Keratinocyte (primary cell): ENCODE data around the gene MEGF11. TPM values are rescaled to one million over a fixed set of nuclear protein-coding genes. Genes with fewer than 3 reads are reported as not detected.

Source experiments
- DNase-seq: peaks from one replicate; pipeline ENCODE4 v3.0.0-alpha.2; 2011; ENCODE audit warnings: low read depth, missing footprints, low spot score
- FAIRE-seq: peaks from 2 replicates; lab custom pipeline; 2011; peaks lifted over from hg19 to GRCh38; lab: Jason Lieb, UNC
- H2AFZ ChIP-seq: 2 replicates; pipeline ENCODE4 v1.6.0; 2012; ENCODE audit warnings: low read length, control low read depth, inconsistent platforms; ENCODE audit not compliant: control insufficient read depth
- H3K27ac ChIP-seq: 2 replicates; pipeline ENCODE4 v1.5.1; 2011; ENCODE audit warnings: low read length; ENCODE audit not compliant: control insufficient read depth, insufficient read depth
- H3K27me3 ChIP-seq: 3 replicates; pipeline ENCODE4 v1.6.0; 2011; ENCODE audit warnings: low read length; ENCODE audit not compliant: control insufficient read depth, insufficient read depth; ENCODE audit errors: extremely low read depth
- H3K36me3 ChIP-seq, 2 experiments: 2 replicates in 1 of 2; 3 replicates in 1 of 2; pipeline ENCODE4 v1.5.1; 2011; ENCODE audit warnings: low read length in 2 of 2, mild to moderate bottlenecking in 1 of 2; ENCODE audit not compliant: control insufficient read depth in 2 of 2, insufficient read depth in 2 of 2; ENCODE audit errors: extremely low read depth in 1 of 2
- H3K4me1 ChIP-seq: 3 replicates; pipeline ENCODE4 v1.5.1; 2011; ENCODE audit warnings: low read length; ENCODE audit not compliant: control insufficient read depth, insufficient read depth; ENCODE audit errors: extremely low read depth
- H3K4me2 ChIP-seq: 3 replicates; pipeline ENCODE4 v1.6.0; 2011; ENCODE audit warnings: low read depth, low read length; ENCODE audit not compliant: control insufficient read depth, insufficient read depth; ENCODE audit errors: extremely low read depth
- H3K4me3 ChIP-seq, 3 experiments: fragments of 200-600 bp in 1 of 3; sonication (generic) in 1 of 3; 2 replicates in 2 of 3; 3 replicates in 1 of 3; pipeline ENCODE4 v1.5.1; 2011 to 2016; ENCODE audit warnings: low read length in 3 of 3, mild to moderate bottlenecking in 3 of 3, control low read depth in 2 of 3, inconsistent platforms in 1 of 3, low read depth in 1 of 3, mixed read lengths in 1 of 3, mixed run types in 1 of 3, moderate library complexity in 1 of 3; ENCODE audit not compliant: control insufficient read depth in 2 of 3, insufficient read depth in 2 of 3; ENCODE audit errors: extremely low read depth in 1 of 3
- H3K79me2 ChIP-seq: 2 replicates; pipeline ENCODE4 v1.6.0; 2012; ENCODE audit warnings: low read length; ENCODE audit not compliant: control insufficient read depth, insufficient read depth
- H3K9ac ChIP-seq: 3 replicates; pipeline ENCODE4 v1.6.0; 2011; ENCODE audit warnings: low read length; ENCODE audit not compliant: control insufficient read depth, insufficient read depth; ENCODE audit errors: extremely low read depth
- H3K9me1 ChIP-seq: 3 replicates; pipeline ENCODE4 v1.6.0; 2011; ENCODE audit warnings: low read length; ENCODE audit not compliant: control insufficient read depth, insufficient read depth; ENCODE audit errors: extremely low read depth
- H3K9me3 ChIP-seq: 2 replicates; pipeline ENCODE4 v1.5.1; 2012; ENCODE audit warnings: low read depth, low read length; ENCODE audit not compliant: control insufficient read depth
- H4K20me1 ChIP-seq: 3 replicates; pipeline ENCODE4 v1.6.0; 2011; ENCODE audit warnings: low read length; ENCODE audit not compliant: control insufficient read depth, insufficient read depth; ENCODE audit errors: extremely low read depth
- CTCF ChIP-seq, 3 experiments: IDR thresholded peaks in 1 of 3; conservative IDR thresholded peaks in 1 of 3; optimal IDR thresholded peaks in 1 of 3; 2 replicates in 2 of 3; 3 replicates in 1 of 3; pipeline versions ENCODE3 to v1.5.1; 2011; ENCODE audit warnings: low read length in 3 of 3, mild to moderate bottlenecking in 3 of 3, moderate library complexity in 2 of 3, control low read depth in 1 of 3, inconsistent platforms in 1 of 3; ENCODE audit not compliant: insufficient read depth in 2 of 3; ENCODE audit errors: extremely low read depth in 1 of 3
- EZH2 ChIP-seq: IDR thresholded peaks from one replicate; pipeline ENCODE4 v1.6.1; 2012; ENCODE audit warnings: inconsistent platforms, mild to moderate bottlenecking, low read length, moderate library complexity
- dilution Hi-C: fragments of 300-500 bp; cut with MboI; formaldehyde crosslinking; loops from one replicate; pipeline ENCODE4 v1.7.0; 2020; ENCODE audit warnings: low sequenced_read_pairs; ENCODE audit not compliant: extremely low pct_ligation_motif_present
- polyA plus RNA-seq, 5 experiments: library from polyadenylated mRNA; depleted of rRNA in 3 of 5; stranded (reverse) in 3 of 5; stranded (forward) in 1 of 5; unstranded in 1 of 5; fragments of >200 nt; gene quantifications; 1 replicate in 1 of 5; 2 replicates in 3 of 5; 3 replicates in 1 of 5; pipeline versions ENCODE4 v1.2.1 to v1.2.3, GENCODE V29; 2011 to 2012; ENCODE audit warnings: missing spikeins in 2 of 5, low read depth in 1 of 5, low replicate concordance in 1 of 5

Gene MEGF11
- polyA plus RNA-seq, 1 donor (not counting 4 experiments of a cell fraction or from before 2014, with no cell fraction given), result not detected

GRCh38 chr15:66049353-66049752, 204.2 kb downstream of the MEGF11 start:
- Histone ChIP-seq H3K4me1 (no peaks in the 10 kb centered on the region), H3K27ac (no peak overlapping the region), H3K9ac (no peak overlapping the region), H2AFZ (no peak overlapping the region), H3K36me3 (no peaks in the 10 kb centered on the region), H3K27me3 (peaks cover 5% of the 10 kb centered on the region), H4K20me1 (no peaks in the 10 kb centered on the region), H3K9me3 (no peaks in the 10 kb centered on the region), H3K4me2 (no peak overlapping the region), H3K4me3 (no peak overlapping the region), H3K9me1 (no peaks in the 10 kb centered on the region), H3K79me2 (no peaks in the 10 kb centered on the region)
- TF ChIP-seq CTCF (optimal IDR thresholded peaks at IDR 0.05 in 1 of 3, IDR thresholded peaks at IDR 0.05 in 1 of 3, conservative IDR thresholded peaks at IDR 0.05 in 1 of 3; ENCODE audit: extremely low read depth in 1 of 3, insufficient read depth in 2 of 3, low read length in 3 of 3) (no peak), EZH2 (no peak)
- DNase-seq (no peak), FAIRE-seq (no peak)
- dilution Hi-C loops, result no loop called here

- FAIRE-seq (no peak), DNase-seq (no peak)
- Histone ChIP-seq H3K4me2 (no peak overlapping the region), H3K4me1 (peaks cover 3% of the 10 kb centered on the region), H3K36me3 (no peaks in the 10 kb centered on the region), H3K79me2 (no peaks in the 10 kb centered on the region), H3K9me1 (no peaks in the 10 kb centered on the region), H3K4me3 (no peak overlapping the region), H3K27ac (no peak overlapping the region), H3K9ac (no peak overlapping the region), H2AFZ (no peak overlapping the region), H4K20me1 (no peaks in the 10 kb centered on the region), H3K27me3 (peaks cover 5% of the 10 kb centered on the region), H3K9me3 (no peaks in the 10 kb centered on the region)
- no peak for TF ChIP-seq CTCF (optimal IDR thresholded peaks at IDR 0.05 in 1 of 3, IDR thresholded peaks at IDR 0.05 in 1 of 3, conservative IDR thresholded peaks at IDR 0.05 in 1 of 3; ENCODE audit: extremely low read depth in 1 of 3, insufficient read depth in 2 of 3, low read length in 3 of 3)
- no peak for TF ChIP-seq EZH2
- dilution Hi-C loops, result no loop called here
Observed at GRCh38 chr15:66047321-66048024, 206.1 kb downstream of the MEGF11 start.
